Subcutaneous abdominal adipose tissue (tissue), 5 donors: ENCODE data around the gene WWOX.
A peak's percentile ranks its signal among the peaks of the same experiment; 100 is the strongest.

ENCODE experiments used
- H3K27ac ChIP-seq: one replicate; pipeline ENCODE4 v1.7.0; 2013; ENCODE audit warnings: low read depth, mild to moderate bottlenecking, inconsistent platforms, low read length, moderate library complexity
- H3K27me3 ChIP-seq, 5 donors: one replicate each; pipeline ENCODE4 v1.7.0; 2013; ENCODE audit warnings: low read length in 5 of 5, inconsistent platforms in 1 of 5; ENCODE audit not compliant: control insufficient read depth in 5 of 5, insufficient read depth in 4 of 5
- H3K36me3 ChIP-seq, 5 donors: one replicate each; pipeline ENCODE4 v1.7.0; 2013; ENCODE audit warnings: low read length in 5 of 5; ENCODE audit not compliant: control insufficient read depth in 5 of 5, insufficient read depth in 5 of 5
- H3K4me1 ChIP-seq, 5 donors: one replicate each; pipeline ENCODE4 v1.7.0; 2013; ENCODE audit warnings: low read length in 5 of 5, mild to moderate bottlenecking in 3 of 5, moderate library complexity in 1 of 5; ENCODE audit not compliant: control insufficient read depth in 5 of 5, insufficient read depth in 5 of 5
- H3K4me3 ChIP-seq, 5 donors: one replicate each; pipeline ENCODE4 v1.7.0; 2013; ENCODE audit warnings: low read length in 5 of 5, low read depth in 1 of 5
- H3K9ac ChIP-seq, 5 donors: one replicate each; pipeline ENCODE4 v1.7.0; 2013; ENCODE audit warnings: low read length in 5 of 5, mild to moderate bottlenecking in 4 of 5, moderate library complexity in 3 of 5
- H3K9me3 ChIP-seq, 5 donors: one replicate each; pipeline ENCODE4 v1.7.0; 2013; ENCODE audit warnings: low read length in 5 of 5; ENCODE audit not compliant: control insufficient read depth in 5 of 5
- donor health status: healthy.
- donor health status: healthy.
- donor health status: healthy.
- donor health status: healthy.
- donor health status: healthy.

Gene WWOX

DNA sequence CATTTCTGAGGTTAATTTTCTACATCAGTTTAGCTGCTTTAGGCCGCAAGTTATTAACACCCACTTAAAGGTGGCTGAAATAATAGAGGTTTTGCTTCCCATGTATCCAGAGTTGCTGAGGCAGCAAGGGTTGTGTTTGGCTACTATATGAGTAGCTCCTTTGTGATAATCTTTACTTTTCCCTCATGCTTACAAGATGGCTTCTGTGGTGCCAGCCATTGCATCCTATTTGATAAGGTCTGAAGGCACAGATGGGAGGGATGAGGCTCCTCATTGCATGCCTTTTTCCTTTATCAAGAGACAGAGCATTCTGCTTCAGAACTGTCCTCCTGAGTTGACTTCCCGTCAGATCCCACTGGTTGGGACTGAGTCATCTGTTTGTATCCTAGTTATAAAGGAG is 340.2 kb downstream of the WWOX start:
- Histone ChIP-seq H3K4me1 (peaks cover 0 to 13% (median 6%) of the 10 kb centered on the region in 5 donors), H3K27ac (no peak overlapping the region), H3K9me3 (no peaks in the 10 kb centered on the region), H3K9ac (no peak overlapping the region), H3K27me3 (no peaks in the 10 kb centered on the region), H3K36me3 (no peaks in the 10 kb centered on the region), H3K4me3 (no peak overlapping the region)

DNA sequence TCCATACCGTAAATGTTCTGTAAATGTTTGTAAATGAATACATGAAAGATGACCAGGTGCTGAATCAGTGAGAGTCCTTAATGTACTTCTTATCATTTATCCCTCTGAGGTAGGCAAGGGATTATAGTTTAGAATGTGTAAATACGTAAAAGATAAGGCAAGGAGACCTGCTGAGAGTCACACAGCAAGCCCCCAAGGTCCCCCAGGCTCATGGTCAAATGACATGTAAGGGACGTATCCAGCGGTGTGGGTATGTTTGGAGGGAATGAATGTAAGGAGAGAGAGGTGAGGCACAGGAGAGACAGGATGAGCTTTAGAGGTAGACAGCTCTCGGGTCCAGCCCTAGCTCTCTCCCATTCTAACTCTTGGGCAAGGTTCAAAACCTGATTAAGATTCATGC is 341.8 kb downstream of the WWOX start:
- no peak overlapping the region for H3K4me3 ChIP-seq
- H3K4me1 ChIP-seq = peaks cover 0 to 13% (median 6%) of the 10 kb centered on the region in 5 donors
- H3K9me3 ChIP-seq = no peaks in the 10 kb centered on the region
- H3K27ac ChIP-seq = no peak overlapping the region
- H3K36me3 ChIP-seq = no peaks in the 10 kb centered on the region
- no peak overlapping the region for H3K9ac ChIP-seq
- H3K27me3 ChIP-seq = no peaks in the 10 kb centered on the region

DNA sequence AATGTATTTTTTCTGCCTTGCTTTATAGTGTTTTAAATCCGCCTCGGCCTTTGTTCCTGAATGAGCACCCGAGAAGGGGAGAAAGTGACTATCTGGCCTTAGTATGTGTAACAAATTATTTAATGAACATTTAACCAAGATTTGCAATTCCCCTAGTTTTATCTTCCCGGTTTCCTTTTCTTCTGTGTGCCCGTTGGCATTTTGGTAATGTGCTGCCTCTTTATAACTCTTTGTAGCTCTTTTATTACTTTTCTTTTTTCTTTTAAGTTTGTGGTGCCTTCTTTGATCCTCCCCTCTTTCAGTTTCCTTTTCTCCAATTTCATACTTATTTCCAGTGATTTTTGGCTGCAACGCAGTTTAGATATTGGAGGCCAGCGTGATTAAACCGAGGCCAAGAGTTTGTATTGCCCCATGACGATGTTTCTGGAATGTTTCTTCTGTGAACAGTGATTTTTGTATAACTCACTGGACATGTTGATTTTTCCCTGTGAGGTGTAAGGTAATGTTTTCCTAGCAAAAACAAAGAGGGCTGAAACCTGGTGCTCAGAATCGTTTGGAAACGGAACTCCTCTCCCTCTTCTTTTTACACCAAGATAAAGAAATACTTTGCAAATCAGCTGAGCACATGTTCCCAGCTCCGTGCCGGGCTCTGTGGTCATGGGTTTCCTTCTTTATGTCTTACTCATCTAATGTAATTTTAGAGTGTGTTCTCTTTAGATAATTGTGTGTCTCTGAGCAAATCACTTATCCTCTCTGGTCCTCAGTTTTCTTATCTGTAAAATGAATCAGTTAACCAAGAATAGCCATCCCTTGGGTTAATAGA is 344.3 kb downstream of the WWOX start:
- Histone ChIP-seq H3K27me3 (no peaks in the 10 kb centered on the region), H3K9ac (peak overlapping the region in 3 of 5 donors; percentile 2 to 37 (median 31)), H3K36me3 (no peaks in the 10 kb centered on the region), H3K9me3 (no peaks in the 10 kb centered on the region), H3K4me1 (peaks cover 0 to 13% (median 6%) of the 10 kb centered on the region in 5 donors), H3K27ac (peak overlapping the region; percentile 63), H3K4me3 (peak overlapping the region in 1 of 5 donors; percentile 37)

DNA sequence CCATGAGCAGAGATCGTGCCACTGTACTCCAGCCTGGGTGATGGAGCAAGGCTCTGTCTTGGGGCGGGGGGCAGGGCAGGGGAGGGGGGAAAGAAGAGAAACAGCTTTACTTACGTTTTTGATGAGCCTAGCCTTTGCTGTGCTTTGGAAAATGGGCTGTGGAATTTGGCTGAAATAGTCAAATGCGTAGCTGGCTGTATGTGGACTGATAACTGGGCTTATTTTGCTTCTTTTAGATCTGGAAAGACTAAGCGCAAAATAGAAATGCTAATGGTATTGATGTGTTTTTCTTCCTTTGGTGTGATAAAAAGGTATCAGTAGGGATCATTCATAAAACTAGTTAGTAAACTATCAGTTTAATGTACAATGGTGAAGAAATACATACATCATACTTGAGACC is 346.4 kb downstream of the WWOX start:
- no peak overlapping the region for H3K9ac ChIP-seq
- H3K27me3 ChIP-seq = no peaks in the 10 kb centered on the region
- H3K9me3 ChIP-seq = no peaks in the 10 kb centered on the region
- H3K4me3 ChIP-seq = no peak overlapping the region
- H3K36me3 ChIP-seq = no peaks in the 10 kb centered on the region
- no peak overlapping the region for H3K27ac ChIP-seq
- peaks cover 0 to 13% (median 6%) of the 10 kb centered on the region in 5 donors for H3K4me1 ChIP-seq

DNA sequence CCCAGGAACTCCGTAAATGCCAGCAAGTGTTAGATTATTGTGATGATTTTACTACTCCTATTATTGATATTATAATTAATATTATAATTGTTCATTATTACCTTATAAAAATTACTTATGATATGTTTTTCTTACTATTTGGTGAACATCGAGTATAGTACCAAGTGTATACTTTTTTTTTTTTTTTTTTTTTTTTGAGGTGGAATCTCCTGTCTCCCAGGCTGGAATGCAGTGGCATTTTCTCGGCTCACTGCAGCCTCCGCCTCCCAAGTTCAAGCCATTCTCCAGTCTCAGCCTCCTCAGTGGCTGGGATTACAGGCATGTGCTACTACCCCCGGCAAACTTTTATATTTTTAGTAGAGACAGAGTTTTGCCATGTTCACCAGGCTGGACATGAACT is 347.0 kb downstream of the WWOX start:
- Histone ChIP-seq H3K27me3 (no peaks in the 10 kb centered on the region), H3K36me3 (no peaks in the 10 kb centered on the region), H3K4me1 (peaks cover 0 to 13% (median 6%) of the 10 kb centered on the region in 5 donors), H3K27ac (no peak overlapping the region), H3K9ac (no peak overlapping the region), H3K9me3 (no peaks in the 10 kb centered on the region), H3K4me3 (no peak overlapping the region)

DNA sequence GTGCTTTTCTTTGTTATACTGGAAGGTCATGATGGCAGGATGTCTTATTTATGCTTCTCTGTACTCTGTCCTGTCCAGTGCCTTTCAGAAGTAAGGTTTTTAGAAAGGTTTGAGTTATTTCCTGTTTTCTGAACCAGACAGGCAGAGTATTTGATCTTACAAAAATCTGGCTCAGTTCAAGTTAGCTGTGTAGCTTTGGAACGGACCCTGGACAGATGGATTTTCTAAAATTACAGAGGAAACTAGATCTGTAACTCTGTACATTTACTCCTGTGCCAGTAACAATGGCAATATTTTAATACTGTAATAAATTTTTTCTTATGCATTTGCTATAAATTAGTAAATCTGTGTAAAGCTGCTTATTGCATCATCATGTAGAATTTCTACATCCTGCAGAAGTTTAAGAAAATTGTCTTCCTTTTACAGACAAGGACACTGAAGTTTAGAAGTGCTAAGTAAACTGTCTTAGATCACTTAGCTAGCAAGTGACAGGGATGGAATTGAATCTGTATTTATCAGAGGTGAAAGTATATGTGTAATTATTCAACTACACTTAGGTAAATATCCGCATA is 347.6 kb downstream of the WWOX start:
- Histone ChIP-seq H3K4me1 (peaks cover 0 to 13% (median 6%) of the 10 kb centered on the region in 5 donors), H3K4me3 (no peak overlapping the region), H3K9me3 (no peaks in the 10 kb centered on the region), H3K36me3 (no peaks in the 10 kb centered on the region), H3K27me3 (no peaks in the 10 kb centered on the region), H3K9ac (no peak overlapping the region), H3K27ac (no peak overlapping the region)

DNA sequence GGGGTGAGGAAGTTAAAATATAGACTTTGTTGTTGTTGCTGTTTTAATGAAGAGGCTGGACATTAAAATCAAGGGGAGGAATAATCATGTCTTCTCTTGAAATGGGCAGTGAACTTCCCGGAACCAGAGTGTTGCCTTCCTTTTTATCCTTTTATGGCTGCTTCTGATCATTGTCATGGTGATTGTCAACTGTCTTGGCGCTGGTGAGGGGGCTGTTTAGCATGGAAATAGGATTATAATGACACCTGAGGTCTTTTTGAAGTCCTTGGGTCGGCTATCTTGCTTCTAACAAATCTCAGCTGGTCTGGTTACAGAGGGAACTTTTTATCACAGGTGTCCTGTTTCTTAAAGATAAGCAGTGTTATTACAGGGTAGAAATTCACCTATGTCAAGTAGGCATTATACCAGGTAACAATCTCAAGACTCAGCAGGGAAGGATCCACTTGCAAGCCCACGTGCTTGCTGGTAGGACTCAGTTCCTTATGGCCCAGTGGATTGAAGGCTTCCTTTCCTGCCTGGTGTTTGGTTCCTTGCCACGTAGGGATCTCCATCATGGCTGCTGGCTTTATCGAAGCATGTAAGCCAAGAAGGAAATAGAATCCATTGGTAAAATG is 349.3 kb downstream of the WWOX start:
- H3K4me1 ChIP-seq = peaks cover 0 to 5% (median 0%) of the 10 kb centered on the region in 5 donors
- H3K27me3 ChIP-seq = no peaks in the 10 kb centered on the region
- no peaks in the 10 kb centered on the region for H3K9me3 ChIP-seq
- no peak overlapping the region for H3K9ac ChIP-seq
- no peak overlapping the region for H3K4me3 ChIP-seq
- no peak overlapping the region for H3K27ac ChIP-seq
- H3K36me3 ChIP-seq = no peaks in the 10 kb centered on the region

DNA sequence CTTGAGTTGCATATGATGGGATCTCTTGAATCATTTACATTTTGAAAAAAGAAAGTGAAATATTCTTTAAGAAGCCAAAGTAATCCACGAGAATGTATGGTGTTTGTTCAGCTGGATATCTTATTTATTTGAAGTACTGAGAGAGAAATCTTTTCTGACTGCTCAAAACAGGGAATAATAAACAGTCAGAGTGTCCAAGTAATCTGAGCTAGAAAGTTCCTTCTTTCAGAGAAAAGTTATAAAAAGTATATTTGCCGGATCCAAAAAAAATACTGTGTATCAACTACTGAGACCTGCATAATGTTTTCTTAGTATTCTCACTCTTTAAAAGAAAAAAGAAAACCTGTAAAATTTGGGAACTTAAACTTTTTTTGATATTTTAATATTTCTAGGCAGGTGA is 350.8 kb downstream of the WWOX start:
- Histone ChIP-seq H3K27ac (no peak overlapping the region), H3K27me3 (no peaks in the 10 kb centered on the region), H3K4me1 (no peaks in the 10 kb centered on the region), H3K4me3 (no peak overlapping the region), H3K9ac (no peak overlapping the region), H3K36me3 (no peaks in the 10 kb centered on the region), H3K9me3 (no peaks in the 10 kb centered on the region)

DNA sequence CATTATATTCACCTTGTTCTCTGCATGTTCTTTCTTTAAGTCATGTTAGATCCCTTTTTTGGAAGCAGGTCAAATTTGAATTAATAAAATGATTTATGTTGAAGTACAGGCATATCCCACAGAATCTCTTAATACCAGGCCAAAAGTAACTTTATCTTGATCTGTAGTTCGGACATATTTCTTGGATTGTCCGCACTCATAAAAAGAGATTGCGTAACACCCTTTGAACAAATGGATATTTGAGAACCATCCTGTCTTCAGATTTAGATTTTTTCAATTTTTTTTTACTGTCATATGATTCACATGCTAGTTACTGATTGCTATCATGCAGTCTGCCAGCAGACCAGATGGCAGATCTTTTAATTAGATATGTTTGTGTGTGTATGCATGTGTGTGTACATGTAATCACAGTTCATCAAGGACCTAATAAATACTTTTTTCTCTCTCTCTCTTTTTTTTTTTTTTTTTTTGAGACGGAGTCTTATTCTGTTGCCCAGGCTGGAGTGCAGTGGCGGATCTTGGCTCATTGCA is 352.6 kb downstream of the WWOX start:
- H3K36me3 ChIP-seq = no peaks in the 10 kb centered on the region

DNA sequence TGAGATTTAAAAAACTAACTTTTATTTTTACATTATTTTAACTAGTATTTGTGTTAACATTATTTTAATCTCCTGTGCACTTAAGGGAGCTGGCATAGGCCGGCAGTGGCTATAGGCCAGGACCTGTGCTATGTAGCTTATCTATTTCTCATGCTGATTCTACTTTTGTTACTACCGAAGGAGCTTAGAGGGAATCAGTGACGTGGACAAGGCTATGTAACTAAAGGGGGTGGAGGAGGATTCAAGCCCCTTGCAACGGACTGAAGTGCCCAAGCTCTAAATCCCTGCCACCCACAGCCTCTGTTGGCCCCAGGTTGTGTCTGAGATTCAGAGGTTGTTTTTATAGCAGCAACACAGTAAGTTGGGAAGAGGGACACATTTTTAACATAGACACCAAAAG is 356.4 kb downstream of the WWOX start:
- Histone ChIP-seq H3K9me3 (no peaks in the 10 kb centered on the region), H3K27me3 (no peaks in the 10 kb centered on the region), H3K4me1 (no peaks in the 10 kb centered on the region), H3K27ac (no peak overlapping the region), H3K4me3 (no peak overlapping the region), H3K36me3 (no peaks in the 10 kb centered on the region), H3K9ac (no peak overlapping the region)

More for the DNA sequence above, 352.6 kb downstream of the WWOX start:
- Histone ChIP-seq H3K4me3 (no peak overlapping the region), H3K4me1 (no peaks in the 10 kb centered on the region), H3K9me3 (no peaks in the 10 kb centered on the region), H3K27me3 (no peaks in the 10 kb centered on the region), H3K9ac (no peak overlapping the region), H3K27ac (no peak overlapping the region)
